PFSK-1 (cell line): ENCODE results near the gene FABP3.

Source experiments
- FOXP2 ChIP-seq: optimal IDR thresholded peaks from 2 replicates; pipeline ENCODE3; 2011; ENCODE audit warnings: borderline replicate concordance, control low read depth, inconsistent platforms; ENCODE audit not compliant: insufficient read depth; ENCODE audit errors: extremely low read length, extremely low read depth
- POLR2AphosphoS5 ChIP-seq: IDR thresholded peaks from 2 replicates; pipeline ENCODE4 v1.6.1; 2012; ENCODE audit warnings: low read depth, mild to moderate bottlenecking, control low read depth, low read length, moderate library complexity
- SIN3A ChIP-seq: IDR thresholded peaks from 2 replicates; pipeline ENCODE4 v1.6.1; 2012; ENCODE audit warnings: mild to moderate bottlenecking, low read length, moderate library complexity, borderline replicate concordance; ENCODE audit not compliant: insufficient read depth
- TAF1 ChIP-seq: IDR thresholded peaks from 2 replicates; pipeline ENCODE4 v1.6.1; 2012; ENCODE audit warnings: low read length, control low read depth, borderline replicate concordance; ENCODE audit not compliant: insufficient read depth
- TF ChIP-seq, protein P1 (sequence below), 2 experiments: IDR thresholded peaks; 2 replicates each; pipeline versions ENCODE4 v1.6.1 to v1.8.0; 2011 to 2012; ENCODE audit warnings: low read depth in 2 of 2, low read length in 2 of 2, control low read depth in 1 of 2, inconsistent platforms in 1 of 2, mild to moderate bottlenecking in 1 of 2, moderate library complexity in 1 of 2; ENCODE audit not compliant: insufficient read depth in 1 of 2

DNA sequence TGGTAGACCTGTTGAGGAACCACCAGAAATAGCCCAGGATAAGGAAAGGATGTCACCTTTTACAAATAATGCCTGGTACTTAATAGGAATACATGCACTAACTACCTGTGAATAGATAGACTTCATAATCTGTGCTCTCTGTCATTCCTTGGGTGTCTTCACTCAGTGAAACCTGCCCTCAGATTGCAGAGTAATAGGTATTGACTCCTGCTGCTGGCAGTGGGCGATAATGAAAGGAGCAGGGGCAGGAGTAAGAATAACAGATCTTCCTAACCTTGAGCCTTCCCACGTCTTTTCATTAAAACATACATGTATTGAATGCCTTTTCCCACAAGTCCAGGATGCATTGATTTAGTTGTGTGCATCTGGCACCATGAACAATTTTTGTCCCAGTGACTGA is 16.4 kb downstream of the FABP3 start:
- TF ChIP-seq POLR2AphosphoS5 (no peak), TAF1 (no peak), SIN3A (no peak), FOXP2 (no peak)
- TF ChIP-seq, protein P1, sequence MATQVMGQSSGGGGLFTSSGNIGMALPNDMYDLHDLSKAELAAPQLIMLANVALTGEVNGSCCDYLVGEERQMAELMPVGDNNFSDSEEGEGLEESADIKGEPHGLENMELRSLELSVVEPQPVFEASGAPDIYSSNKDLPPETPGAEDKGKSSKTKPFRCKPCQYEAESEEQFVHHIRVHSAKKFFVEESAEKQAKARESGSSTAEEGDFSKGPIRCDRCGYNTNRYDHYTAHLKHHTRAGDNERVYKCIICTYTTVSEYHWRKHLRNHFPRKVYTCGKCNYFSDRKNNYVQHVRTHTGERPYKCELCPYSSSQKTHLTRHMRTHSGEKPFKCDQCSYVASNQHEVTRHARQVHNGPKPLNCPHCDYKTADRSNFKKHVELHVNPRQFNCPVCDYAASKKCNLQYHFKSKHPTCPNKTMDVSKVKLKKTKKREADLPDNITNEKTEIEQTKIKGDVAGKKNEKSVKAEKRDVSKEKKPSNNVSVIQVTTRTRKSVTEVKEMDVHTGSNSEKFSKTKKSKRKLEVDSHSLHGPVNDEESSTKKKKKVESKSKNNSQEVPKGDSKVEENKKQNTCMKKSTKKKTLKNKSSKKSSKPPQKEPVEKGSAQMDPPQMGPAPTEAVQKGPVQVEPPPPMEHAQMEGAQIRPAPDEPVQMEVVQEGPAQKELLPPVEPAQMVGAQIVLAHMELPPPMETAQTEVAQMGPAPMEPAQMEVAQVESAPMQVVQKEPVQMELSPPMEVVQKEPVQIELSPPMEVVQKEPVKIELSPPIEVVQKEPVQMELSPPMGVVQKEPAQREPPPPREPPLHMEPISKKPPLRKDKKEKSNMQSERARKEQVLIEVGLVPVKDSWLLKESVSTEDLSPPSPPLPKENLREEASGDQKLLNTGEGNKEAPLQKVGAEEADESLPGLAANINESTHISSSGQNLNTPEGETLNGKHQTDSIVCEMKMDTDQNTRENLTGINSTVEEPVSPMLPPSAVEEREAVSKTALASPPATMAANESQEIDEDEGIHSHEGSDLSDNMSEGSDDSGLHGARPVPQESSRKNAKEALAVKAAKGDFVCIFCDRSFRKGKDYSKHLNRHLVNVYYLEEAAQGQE (IDR thresholded peaks at IDR 0.05; ENCODE audit: insufficient read depth in 1 of 2, low read depth in 2 of 2, low read length in 2 of 2) = no peak
